Ascending aorta (tissue), 2 donors: Measurements from ENCODE around the gene TMEM200A. TPM values are rescaled to one million over a fixed set of nuclear protein-coding genes. Genes with fewer than 3 reads are reported as not detected.

ENCODE experiments used
- DNase-seq, 2 donors: peaks; one replicate each; pipeline ENCODE4 v3.0.0-alpha.2; 2019; ENCODE audit warnings: low spot score in 2 of 2
- H3K27ac ChIP-seq, 2 donors: fragments of 200-600 bp; sonication (generic); one replicate each; pipeline ENCODE4 v1.5.1; 2016 to 2017; ENCODE audit warnings: mild to moderate bottlenecking in 1 of 2
- H3K27me3 ChIP-seq: fragments of 200-600 bp; sonication (generic); one replicate; pipeline ENCODE4 v1.5.1; 2017
- H3K36me3 ChIP-seq, 2 donors: fragments of 200-600 bp; sonication (generic); one replicate each; pipeline ENCODE4 v1.5.1; 2016
- H3K4me1 ChIP-seq, 2 donors: fragments of 200-600 bp; sonication (generic); one replicate each; pipeline ENCODE4 v1.5.1; 2016 to 2017; ENCODE audit warnings: mild to moderate bottlenecking in 1 of 2
- H3K4me3 ChIP-seq, 2 donors: fragments of 200-600 bp; sonication (generic); one replicate each; pipeline ENCODE4 v1.5.1; 2016 to 2017; ENCODE audit warnings: mild to moderate bottlenecking in 1 of 2
- H3K9me3 ChIP-seq, 2 donors: fragments of 200-600 bp; sonication (generic); one replicate each; pipeline ENCODE4 v1.5.1; 2016
- intact Hi-C: fragments of 100-400 bp; cut with DNase I; formaldehyde crosslinking; loops from one replicate; pipeline ENCODE4 v1.15.1; 2023
- total RNA-seq: library from RNA; depleted of rRNA; stranded (reverse); fragments of >200 nt; gene quantifications from one replicate; pipeline ENCODE4 v1.1.0, GENCODE V29; 2016
- TF ChIP-seq, protein P1 (sequence below), 3 experiments: fragments of 200-600 bp in 2 of 3; fragments of 450-650 bp in 1 of 3; sonication (generic) in 2 of 3; IDR thresholded peaks; one replicate each; pipeline ENCODE4 v1.5.1; 2016 to 2019; ENCODE audit warnings: antibody characterized with exemption in 3 of 3, mild to moderate bottlenecking in 1 of 3, moderate library complexity in 1 of 3

The TMEM200A gene
- total RNA-seq, 1 donor from 2014 or later: 3.6 TPM

DNA sequence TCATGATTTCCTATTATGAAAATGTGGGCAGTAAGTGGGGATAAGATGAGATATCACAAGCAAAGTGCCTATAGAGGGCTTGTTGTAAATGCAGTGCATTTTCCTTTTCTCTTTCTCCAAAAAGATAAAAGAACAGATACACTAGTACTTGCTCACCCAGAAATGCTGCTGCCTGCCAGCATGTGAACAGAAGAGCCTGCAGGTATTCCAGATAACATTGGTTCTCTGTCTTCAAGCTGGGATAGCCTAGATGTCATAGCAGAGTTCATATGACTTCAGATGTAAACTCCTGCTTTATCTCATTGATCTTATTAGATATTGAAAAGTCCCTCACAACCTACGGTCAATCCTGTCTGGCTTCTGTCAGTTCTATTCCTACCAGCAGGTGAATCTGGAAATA is 123.7 kb downstream of the TMEM200A start:
- H3K27me3 ChIP-seq: no peaks in the 10 kb centered on the region
- H3K4me3 ChIP-seq: no peak overlapping the region
- no peaks in the 10 kb centered on the region for H3K4me1 ChIP-seq
- intact Hi-C loops: no loop called here
- H3K36me3 ChIP-seq: no peaks in the 10 kb centered on the region
- TF ChIP-seq, protein P1, sequence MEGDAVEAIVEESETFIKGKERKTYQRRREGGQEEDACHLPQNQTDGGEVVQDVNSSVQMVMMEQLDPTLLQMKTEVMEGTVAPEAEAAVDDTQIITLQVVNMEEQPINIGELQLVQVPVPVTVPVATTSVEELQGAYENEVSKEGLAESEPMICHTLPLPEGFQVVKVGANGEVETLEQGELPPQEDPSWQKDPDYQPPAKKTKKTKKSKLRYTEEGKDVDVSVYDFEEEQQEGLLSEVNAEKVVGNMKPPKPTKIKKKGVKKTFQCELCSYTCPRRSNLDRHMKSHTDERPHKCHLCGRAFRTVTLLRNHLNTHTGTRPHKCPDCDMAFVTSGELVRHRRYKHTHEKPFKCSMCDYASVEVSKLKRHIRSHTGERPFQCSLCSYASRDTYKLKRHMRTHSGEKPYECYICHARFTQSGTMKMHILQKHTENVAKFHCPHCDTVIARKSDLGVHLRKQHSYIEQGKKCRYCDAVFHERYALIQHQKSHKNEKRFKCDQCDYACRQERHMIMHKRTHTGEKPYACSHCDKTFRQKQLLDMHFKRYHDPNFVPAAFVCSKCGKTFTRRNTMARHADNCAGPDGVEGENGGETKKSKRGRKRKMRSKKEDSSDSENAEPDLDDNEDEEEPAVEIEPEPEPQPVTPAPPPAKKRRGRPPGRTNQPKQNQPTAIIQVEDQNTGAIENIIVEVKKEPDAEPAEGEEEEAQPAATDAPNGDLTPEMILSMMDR (IDR thresholded peaks at IDR 0.05): no peak
- no peak overlapping the region for H3K27ac ChIP-seq
- no peak for DNase-seq
- no peaks in the 10 kb centered on the region for H3K9me3 ChIP-seq

Other genes with a start within 250 kb of the TMEM200A start
- not detected for gene SAMD3, start 143.1 kb upstream of the TMEM200A start, total RNA-seq